Liver (tissue), 9 donors: Measurements from ENCODE around the gene CTAGE1. TPM values are rescaled to one million over a fixed set of nuclear protein-coding genes. Genes with fewer than 3 reads are reported as not detected.
A peak's percentile ranks its signal among the peaks of the same experiment; 100 is the strongest.

Experiments used
- DNase-seq: peaks from one replicate; pipeline ENCODE4 v3.0.0-alpha.2; 2017; ENCODE audit warnings: low spot score
- H3K27ac ChIP-seq, 2 donors: one replicate each; pipeline ENCODE4 v1.7.0; 2013; ENCODE audit warnings: inconsistent platforms in 2 of 2, low read length in 2 of 2, control low read depth in 1 of 2, low read depth in 1 of 2, mild to moderate bottlenecking in 1 of 2
- H3K27me3 ChIP-seq, 4 donors: one replicate each; pipeline versions ENCODE4 v1.6.1 to v1.7.0; 2013; ENCODE audit warnings: low read length in 3 of 4, inconsistent platforms in 1 of 4, mild to moderate bottlenecking in 1 of 4, moderate library complexity in 1 of 4; ENCODE audit not compliant: control insufficient read depth in 4 of 4, insufficient read depth in 4 of 4
- H3K36me3 ChIP-seq, 4 donors: one replicate each; pipeline versions ENCODE4 v1.6.1 to v1.7.0; 2013; ENCODE audit warnings: low read length in 3 of 4, mild to moderate bottlenecking in 3 of 4, low read depth in 1 of 4, moderate library complexity in 1 of 4; ENCODE audit not compliant: control insufficient read depth in 4 of 4, insufficient read depth in 3 of 4
- H3K4me1 ChIP-seq, 4 donors: one replicate each; pipeline versions ENCODE4 v1.6.1 to v1.7.0; 2013; ENCODE audit warnings: low read length in 3 of 4, mild to moderate bottlenecking in 3 of 4, moderate library complexity in 1 of 4; ENCODE audit not compliant: control insufficient read depth in 4 of 4, insufficient read depth in 4 of 4
- H3K4me3 ChIP-seq, 3 donors: one replicate each; pipeline versions ENCODE4 v1.6.1 to v1.7.0; 2013; ENCODE audit warnings: low read length in 3 of 3, control low read depth in 1 of 3, low read depth in 1 of 3, mild to moderate bottlenecking in 1 of 3
- H3K9ac ChIP-seq, 2 donors: one replicate each; pipeline ENCODE4 v1.7.0; 2013; ENCODE audit warnings: low read length in 2 of 2, mild to moderate bottlenecking in 2 of 2, moderate library complexity in 2 of 2, control low read depth in 1 of 2, low read depth in 1 of 2
- H3K9me3 ChIP-seq, 4 donors: one replicate each; pipeline versions ENCODE4 v1.6.1 to v1.7.0; 2013; ENCODE audit warnings: low read length in 3 of 4; ENCODE audit not compliant: control insufficient read depth in 4 of 4
- EGR1 ChIP-seq, 2 donors: IDR thresholded peaks; 2 replicates each; pipeline ENCODE4 v1.6.1; 2016 to 2018; ENCODE audit warnings: antibody characterized with exemption in 2 of 2, low read depth in 2 of 2
- FOXA1 ChIP-seq: IDR thresholded peaks from 2 replicates; pipeline ENCODE4 v1.6.1; 2016; ENCODE audit warnings: antibody characterized with exemption
- FOXA2 ChIP-seq: IDR thresholded peaks from 2 replicates; pipeline ENCODE4 v1.6.1; 2016; ENCODE audit warnings: antibody characterized with exemption
- GABPA ChIP-seq, 2 donors: IDR thresholded peaks in 1 of 2; conservative IDR thresholded peaks in 1 of 2; 2 replicates each; pipeline ENCODE4 v1.6.1; 2016; ENCODE audit warnings: antibody characterized with exemption in 2 of 2, mild to moderate bottlenecking in 1 of 2, moderate library complexity in 1 of 2
- HNF4A ChIP-seq, 2 donors: conservative IDR thresholded peaks; 2 replicates each; pipeline ENCODE4 v1.6.1; 2016; ENCODE audit warnings: antibody characterized with exemption in 2 of 2, mild to moderate bottlenecking in 2 of 2
- HNF4G ChIP-seq: IDR thresholded peaks from 2 replicates; pipeline ENCODE4 v1.6.1; 2016; ENCODE audit warnings: antibody characterized with exemption
- JUND ChIP-seq, 2 donors: IDR thresholded peaks; 2 replicates each; pipeline ENCODE4 v1.6.1; 2016; ENCODE audit warnings: antibody characterized with exemption in 2 of 2
- NR2F2 ChIP-seq: IDR thresholded peaks from 2 replicates; pipeline ENCODE4 v1.6.1; 2016; ENCODE audit warnings: antibody characterized with exemption
- RAD21 ChIP-seq, 2 donors: IDR thresholded peaks; 2 replicates each; pipeline ENCODE4 v1.6.1; 2016; ENCODE audit warnings: antibody characterized with exemption in 2 of 2, mild to moderate bottlenecking in 2 of 2
- RXRA ChIP-seq, 2 donors: IDR thresholded peaks; 2 replicates each; pipeline ENCODE4 v1.6.1; 2017 to 2018; ENCODE audit warnings: antibody characterized with exemption in 2 of 2, mild to moderate bottlenecking in 1 of 2
- SP1 ChIP-seq: IDR thresholded peaks from 2 replicates; pipeline ENCODE4 v1.6.1; 2018; ENCODE audit warnings: antibody characterized with exemption, mild to moderate bottlenecking
- TAF1 ChIP-seq: conservative IDR thresholded peaks from 2 replicates; pipeline ENCODE4 v1.6.1; 2016; ENCODE audit warnings: antibody characterized with exemption, mild to moderate bottlenecking
- YY1 ChIP-seq: IDR thresholded peaks from 2 replicates; pipeline ENCODE4 v1.6.1; 2016; ENCODE audit warnings: antibody characterized with exemption, mild to moderate bottlenecking
- WGBS: extraction: QIAGEN DNeasy Blood & Tissue Kit; methylation state at CpG from one replicate; pipeline ENCODE4 v1.1.7; 2013; 5-methylcytosine and 5-hydroxymethylcytosine counted together
- polyA plus RNA-seq, 2 donors: library from polyadenylated mRNA; stranded (reverse) in 1 of 2; unstranded in 1 of 2; fragments of 200-250 nt in 1 of 2; fragments of >200 nt in 1 of 2; fragmentation: Nextera tagmentation in 1 of 2; extraction: Ambion mirVana in 1 of 2; gene quantifications; one replicate each; pipeline versions ENCODE4 v1.2.1 to v1.2.3, GENCODE V29; 2013 to 2015
- total RNA-seq, 2 donors: library from RNA; depleted of rRNA; stranded (reverse); fragments of >200 nt; gene quantifications; one replicate each; pipeline ENCODE4 v1.2.3, GENCODE V29; 2014
- TF ChIP-seq, protein P1 (sequence below): IDR thresholded peaks from 2 replicates; pipeline ENCODE4 v1.6.1; 2016; ENCODE audit warnings: antibody characterized with exemption
- TF ChIP-seq, protein P2 (sequence below): IDR thresholded peaks from 2 replicates; pipeline ENCODE4 v1.6.1; 2016; ENCODE audit warnings: antibody characterized with exemption
- TF ChIP-seq, protein P3 (sequence below): IDR thresholded peaks from 2 replicates; pipeline ENCODE4 v1.6.1; 2016; ENCODE audit warnings: antibody characterized with exemption
- TF ChIP-seq, protein P4 (sequence below): fragments of 150-350 bp; IDR thresholded peaks from 2 replicates; pipeline ENCODE4 v1.5.1; 2017; ENCODE audit warnings: improper control_type of control experiment, low read depth, low read length; ENCODE audit not compliant: missing input control
- TF ChIP-seq, protein P5 (sequence below): IDR thresholded peaks from 2 replicates; pipeline ENCODE4 v1.6.1; 2016; ENCODE audit warnings: antibody characterized with exemption, mild to moderate bottlenecking
- donor health status: healthy.
- donor health status: healthy.
- donor health status: healthy.
- donor health status: healthy.
- donor health status: healthy.

The CTAGE1 gene
- total and polyA plus RNA-seq, 4 donors, result not detected

DNA sequence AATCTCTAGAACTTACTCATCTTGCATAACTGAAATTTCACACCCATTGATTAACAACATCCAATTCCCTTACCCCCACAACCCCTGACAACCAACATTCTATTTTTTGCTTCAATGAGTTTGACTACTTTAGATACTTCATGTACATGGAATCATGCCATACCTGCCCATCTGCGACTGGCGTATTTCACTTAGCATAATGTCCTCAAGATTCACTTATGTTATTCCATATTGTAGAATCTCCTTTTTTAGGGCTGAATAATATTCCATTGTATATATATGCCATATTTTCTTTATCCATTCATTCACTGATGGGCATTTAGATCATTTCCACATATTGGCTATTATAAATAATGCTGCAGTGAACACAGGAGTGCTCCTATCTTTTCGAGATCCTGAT is 13.8 kb downstream of the CTAGE1 start:
- H3K9me3 ChIP-seq, result peaks cover 0 to 4% (median under 1%) of the 10 kb centered on the region in 4 donors
- no peak for DNase-seq
- no peak overlapping the region for H3K9ac ChIP-seq
- H3K27ac ChIP-seq, result no peak overlapping the region
- no peaks in the 10 kb centered on the region for H3K36me3 ChIP-seq
- no peak overlapping the region for H3K4me3 ChIP-seq
- no peaks in the 10 kb centered on the region for H3K4me1 ChIP-seq
- TF ChIP-seq, protein P1, sequence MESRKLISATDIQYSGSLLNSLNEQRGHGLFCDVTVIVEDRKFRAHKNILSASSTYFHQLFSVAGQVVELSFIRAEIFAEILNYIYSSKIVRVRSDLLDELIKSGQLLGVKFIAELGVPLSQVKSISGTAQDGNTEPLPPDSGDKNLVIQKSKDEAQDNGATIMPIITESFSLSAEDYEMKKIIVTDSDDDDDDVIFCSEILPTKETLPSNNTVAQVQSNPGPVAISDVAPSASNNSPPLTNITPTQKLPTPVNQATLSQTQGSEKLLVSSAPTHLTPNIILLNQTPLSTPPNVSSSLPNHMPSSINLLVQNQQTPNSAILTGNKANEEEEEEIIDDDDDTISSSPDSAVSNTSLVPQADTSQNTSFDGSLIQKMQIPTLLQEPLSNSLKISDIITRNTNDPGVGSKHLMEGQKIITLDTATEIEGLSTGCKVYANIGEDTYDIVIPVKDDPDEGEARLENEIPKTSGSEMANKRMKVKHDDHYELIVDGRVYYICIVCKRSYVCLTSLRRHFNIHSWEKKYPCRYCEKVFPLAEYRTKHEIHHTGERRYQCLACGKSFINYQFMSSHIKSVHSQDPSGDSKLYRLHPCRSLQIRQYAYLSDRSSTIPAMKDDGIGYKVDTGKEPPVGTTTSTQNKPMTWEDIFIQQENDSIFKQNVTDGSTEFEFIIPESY, result no peak
- TF ChIP-seq JUND (IDR thresholded peaks at IDR 0.05) (no peak), EGR1 (IDR thresholded peaks at IDR 0.05; ENCODE audit: low read depth in 2 of 2) (no peak)
- WGBS, result 98% methylated on average over 3 of the region's 3 CpGs
- H3K27me3 ChIP-seq, result no peaks in the 10 kb centered on the region

DNA sequence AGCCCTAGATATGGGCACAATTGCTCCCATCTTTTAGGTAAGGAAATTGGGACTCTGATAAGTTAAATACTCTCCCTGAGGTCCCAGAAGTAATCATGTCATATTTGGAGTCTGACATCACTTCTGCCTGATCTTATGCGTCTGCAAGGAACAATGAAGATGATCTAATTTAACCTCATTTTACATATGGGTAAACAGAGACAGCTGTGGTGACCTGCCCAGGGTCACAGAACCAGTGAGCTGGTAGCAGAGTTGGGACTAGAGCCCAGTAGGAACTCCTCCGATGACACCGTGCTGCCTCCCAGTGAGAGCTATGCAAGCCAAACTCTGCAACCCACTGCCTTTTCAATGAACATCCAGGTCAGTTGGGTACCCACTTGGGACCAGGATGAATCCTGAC is 17.8 kb downstream of the CTAGE1 start:
- Histone ChIP-seq H3K4me1 (no peaks in the 10 kb centered on the region), H3K36me3 (no peaks in the 10 kb centered on the region), H3K9me3 (no peaks in the 10 kb centered on the region), H3K27ac (no peak overlapping the region), H3K4me3 (no peak overlapping the region), H3K27me3 (no peaks in the 10 kb centered on the region), H3K9ac (no peak overlapping the region)
- no peak for DNase-seq
- TF ChIP-seq RAD21 (IDR thresholded peaks at IDR 0.05) (peak in 1 of 2 donors; percentile 50), RXRA (IDR thresholded peaks at IDR 0.05) (no peak), FOXA2 (no peak), FOXA1 (no peak), NR2F2 (no peak)
- TF ChIP-seq, protein P2, sequence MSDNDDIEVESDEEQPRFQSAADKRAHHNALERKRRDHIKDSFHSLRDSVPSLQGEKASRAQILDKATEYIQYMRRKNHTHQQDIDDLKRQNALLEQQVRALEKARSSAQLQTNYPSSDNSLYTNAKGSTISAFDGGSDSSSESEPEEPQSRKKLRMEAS, result no peak
- WGBS, result 33% methylated on average over 3 of the region's 3 CpGs

DNA sequence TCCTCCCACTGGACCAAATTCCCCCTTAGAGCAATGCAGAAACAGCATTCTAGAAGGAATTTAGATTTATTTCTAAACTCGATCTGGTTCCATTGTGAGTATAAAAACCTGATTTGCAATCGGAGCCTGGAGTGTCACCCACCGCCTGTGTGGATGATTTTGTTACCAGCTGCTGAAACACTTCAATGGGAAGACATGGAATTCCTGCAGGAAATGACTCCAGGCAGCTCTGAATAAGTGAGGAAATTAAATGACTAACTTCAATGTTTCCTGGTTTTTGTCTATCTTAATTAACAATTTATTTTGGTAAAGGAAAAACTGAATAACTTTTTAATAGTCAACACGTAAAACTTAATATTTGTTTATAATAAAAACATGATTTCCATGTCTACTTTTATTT is 19.3 kb downstream of the CTAGE1 start:
- Histone ChIP-seq H3K27me3 (no peaks in the 10 kb centered on the region), H3K9ac (no peak overlapping the region), H3K36me3 (no peaks in the 10 kb centered on the region), H3K9me3 (no peaks in the 10 kb centered on the region), H3K4me1 (no peaks in the 10 kb centered on the region), H3K4me3 (no peak overlapping the region), H3K27ac (no peak overlapping the region)
- DNase-seq, result no peak
- WGBS, result 78% methylated on average over 4 of the region's 4 CpGs
- TF ChIP-seq, protein P1, result no peak
- no peak for TF ChIP-seq FOXA2
- TF ChIP-seq, protein P3, sequence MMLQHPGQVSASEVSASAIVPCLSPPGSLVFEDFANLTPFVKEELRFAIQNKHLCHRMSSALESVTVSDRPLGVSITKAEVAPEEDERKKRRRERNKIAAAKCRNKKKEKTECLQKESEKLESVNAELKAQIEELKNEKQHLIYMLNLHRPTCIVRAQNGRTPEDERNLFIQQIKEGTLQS, result no peak
- no peak for TF ChIP-seq RXRA (IDR thresholded peaks at IDR 0.05)
- TF ChIP-seq FOXA1, result no peak
- TF ChIP-seq EGR1 (IDR thresholded peaks at IDR 0.05; ENCODE audit: low read depth in 2 of 2), result no peak
- no peak for TF ChIP-seq RAD21 (IDR thresholded peaks at IDR 0.05)
- no peak for TF ChIP-seq HNF4A (conservative IDR thresholded peaks at IDR 0.05)
- TF ChIP-seq JUND (IDR thresholded peaks at IDR 0.05), result no peak
- no peak for TF ChIP-seq TAF1
- no peak for TF ChIP-seq YY1
- TF ChIP-seq GABPA (IDR thresholded peaks at IDR 0.05 in 1 of 2, conservative IDR thresholded peaks at IDR 0.05 in 1 of 2), result no peak
- TF ChIP-seq, protein P4, sequence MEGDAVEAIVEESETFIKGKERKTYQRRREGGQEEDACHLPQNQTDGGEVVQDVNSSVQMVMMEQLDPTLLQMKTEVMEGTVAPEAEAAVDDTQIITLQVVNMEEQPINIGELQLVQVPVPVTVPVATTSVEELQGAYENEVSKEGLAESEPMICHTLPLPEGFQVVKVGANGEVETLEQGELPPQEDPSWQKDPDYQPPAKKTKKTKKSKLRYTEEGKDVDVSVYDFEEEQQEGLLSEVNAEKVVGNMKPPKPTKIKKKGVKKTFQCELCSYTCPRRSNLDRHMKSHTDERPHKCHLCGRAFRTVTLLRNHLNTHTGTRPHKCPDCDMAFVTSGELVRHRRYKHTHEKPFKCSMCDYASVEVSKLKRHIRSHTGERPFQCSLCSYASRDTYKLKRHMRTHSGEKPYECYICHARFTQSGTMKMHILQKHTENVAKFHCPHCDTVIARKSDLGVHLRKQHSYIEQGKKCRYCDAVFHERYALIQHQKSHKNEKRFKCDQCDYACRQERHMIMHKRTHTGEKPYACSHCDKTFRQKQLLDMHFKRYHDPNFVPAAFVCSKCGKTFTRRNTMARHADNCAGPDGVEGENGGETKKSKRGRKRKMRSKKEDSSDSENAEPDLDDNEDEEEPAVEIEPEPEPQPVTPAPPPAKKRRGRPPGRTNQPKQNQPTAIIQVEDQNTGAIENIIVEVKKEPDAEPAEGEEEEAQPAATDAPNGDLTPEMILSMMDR, result no peak
- TF ChIP-seq, protein P2, result no peak
- TF ChIP-seq NR2F2, result no peak
- TF ChIP-seq, protein P5, sequence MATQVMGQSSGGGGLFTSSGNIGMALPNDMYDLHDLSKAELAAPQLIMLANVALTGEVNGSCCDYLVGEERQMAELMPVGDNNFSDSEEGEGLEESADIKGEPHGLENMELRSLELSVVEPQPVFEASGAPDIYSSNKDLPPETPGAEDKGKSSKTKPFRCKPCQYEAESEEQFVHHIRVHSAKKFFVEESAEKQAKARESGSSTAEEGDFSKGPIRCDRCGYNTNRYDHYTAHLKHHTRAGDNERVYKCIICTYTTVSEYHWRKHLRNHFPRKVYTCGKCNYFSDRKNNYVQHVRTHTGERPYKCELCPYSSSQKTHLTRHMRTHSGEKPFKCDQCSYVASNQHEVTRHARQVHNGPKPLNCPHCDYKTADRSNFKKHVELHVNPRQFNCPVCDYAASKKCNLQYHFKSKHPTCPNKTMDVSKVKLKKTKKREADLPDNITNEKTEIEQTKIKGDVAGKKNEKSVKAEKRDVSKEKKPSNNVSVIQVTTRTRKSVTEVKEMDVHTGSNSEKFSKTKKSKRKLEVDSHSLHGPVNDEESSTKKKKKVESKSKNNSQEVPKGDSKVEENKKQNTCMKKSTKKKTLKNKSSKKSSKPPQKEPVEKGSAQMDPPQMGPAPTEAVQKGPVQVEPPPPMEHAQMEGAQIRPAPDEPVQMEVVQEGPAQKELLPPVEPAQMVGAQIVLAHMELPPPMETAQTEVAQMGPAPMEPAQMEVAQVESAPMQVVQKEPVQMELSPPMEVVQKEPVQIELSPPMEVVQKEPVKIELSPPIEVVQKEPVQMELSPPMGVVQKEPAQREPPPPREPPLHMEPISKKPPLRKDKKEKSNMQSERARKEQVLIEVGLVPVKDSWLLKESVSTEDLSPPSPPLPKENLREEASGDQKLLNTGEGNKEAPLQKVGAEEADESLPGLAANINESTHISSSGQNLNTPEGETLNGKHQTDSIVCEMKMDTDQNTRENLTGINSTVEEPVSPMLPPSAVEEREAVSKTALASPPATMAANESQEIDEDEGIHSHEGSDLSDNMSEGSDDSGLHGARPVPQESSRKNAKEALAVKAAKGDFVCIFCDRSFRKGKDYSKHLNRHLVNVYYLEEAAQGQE, result no peak
- TF ChIP-seq HNF4G, result no peak
- no peak for TF ChIP-seq SP1
